ENCODE data around the gene VPS13D. TPM values are rescaled to one million over a fixed set of nuclear protein-coding genes. Genes with fewer than 3 reads are reported as not detected.

The VPS13D gene
- total and polyA plus RNA-seq, 10 of the 15 experiments (the other 5 are each of a cell fraction or from before 2014, with no cell fraction given), result 1.4 to 16.9 (median 8.5) TPM

- TF ChIP-seq IRF5 (IDR thresholded peaks at IDR 0.05; ENCODE audit: borderline replicate concordance), result no peak
- TF ChIP-seq NFYB (IDR thresholded peaks at IDR 0.05; ENCODE audit: insufficient read depth, low read depth, low read length), result no peak
- TF ChIP-seq, protein P1, sequence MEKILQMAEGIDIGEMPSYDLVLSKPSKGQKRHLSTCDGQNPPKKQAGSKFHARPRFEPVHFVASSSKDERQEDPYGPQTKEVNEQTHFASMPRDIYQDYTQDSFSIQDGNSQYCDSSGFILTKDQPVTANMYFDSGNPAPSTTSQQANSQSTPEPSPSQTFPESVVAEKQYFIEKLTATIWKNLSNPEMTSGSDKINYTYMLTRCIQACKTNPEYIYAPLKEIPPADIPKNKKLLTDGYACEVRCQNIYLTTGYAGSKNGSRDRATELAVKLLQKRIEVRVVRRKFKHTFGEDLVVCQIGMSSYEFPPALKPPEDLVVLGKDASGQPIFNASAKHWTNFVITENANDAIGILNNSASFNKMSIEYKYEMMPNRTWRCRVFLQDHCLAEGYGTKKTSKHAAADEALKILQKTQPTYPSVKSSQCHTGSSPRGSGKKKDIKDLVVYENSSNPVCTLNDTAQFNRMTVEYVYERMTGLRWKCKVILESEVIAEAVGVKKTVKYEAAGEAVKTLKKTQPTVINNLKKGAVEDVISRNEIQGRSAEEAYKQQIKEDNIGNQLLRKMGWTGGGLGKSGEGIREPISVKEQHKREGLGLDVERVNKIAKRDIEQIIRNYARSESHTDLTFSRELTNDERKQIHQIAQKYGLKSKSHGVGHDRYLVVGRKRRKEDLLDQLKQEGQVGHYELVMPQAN (conservative IDR thresholded peaks at IDR 0.05), result no peak
- TF ChIP-seq, protein P2, sequence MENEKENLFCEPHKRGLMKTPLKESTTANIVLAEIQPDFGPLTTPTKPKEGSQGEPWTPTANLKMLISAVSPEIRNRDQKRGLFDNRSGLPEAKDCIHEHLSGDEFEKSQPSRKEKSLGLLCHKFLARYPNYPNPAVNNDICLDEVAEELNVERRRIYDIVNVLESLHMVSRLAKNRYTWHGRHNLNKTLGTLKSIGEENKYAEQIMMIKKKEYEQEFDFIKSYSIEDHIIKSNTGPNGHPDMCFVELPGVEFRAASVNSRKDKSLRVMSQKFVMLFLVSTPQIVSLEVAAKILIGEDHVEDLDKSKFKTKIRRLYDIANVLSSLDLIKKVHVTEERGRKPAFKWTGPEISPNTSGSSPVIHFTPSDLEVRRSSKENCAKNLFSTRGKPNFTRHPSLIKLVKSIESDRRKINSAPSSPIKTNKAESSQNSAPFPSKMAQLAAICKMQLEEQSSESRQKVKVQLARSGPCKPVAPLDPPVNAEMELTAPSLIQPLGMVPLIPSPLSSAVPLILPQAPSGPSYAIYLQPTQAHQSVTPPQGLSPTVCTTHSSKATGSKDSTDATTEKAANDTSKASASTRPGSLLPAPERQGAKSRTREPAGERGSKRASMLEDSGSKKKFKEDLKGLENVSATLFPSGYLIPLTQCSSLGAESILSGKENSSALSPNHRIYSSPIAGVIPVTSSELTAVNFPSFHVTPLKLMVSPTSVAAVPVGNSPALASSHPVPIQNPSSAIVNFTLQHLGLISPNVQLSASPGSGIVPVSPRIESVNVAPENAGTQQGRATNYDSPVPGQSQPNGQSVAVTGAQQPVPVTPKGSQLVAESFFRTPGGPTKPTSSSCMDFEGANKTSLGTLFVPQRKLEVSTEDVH (IDR thresholded peaks at IDR 0.05; ENCODE audit: low read depth, partially characterized antibody), result no peak
- TF ChIP-seq IKZF1 (conservative IDR thresholded peaks at IDR 0.05), result no peak
- no peak for TF ChIP-seq CEBPZ (IDR thresholded peaks at IDR 0.05; ENCODE audit: low read depth, low read length)
- TF ChIP-seq, protein P3, sequence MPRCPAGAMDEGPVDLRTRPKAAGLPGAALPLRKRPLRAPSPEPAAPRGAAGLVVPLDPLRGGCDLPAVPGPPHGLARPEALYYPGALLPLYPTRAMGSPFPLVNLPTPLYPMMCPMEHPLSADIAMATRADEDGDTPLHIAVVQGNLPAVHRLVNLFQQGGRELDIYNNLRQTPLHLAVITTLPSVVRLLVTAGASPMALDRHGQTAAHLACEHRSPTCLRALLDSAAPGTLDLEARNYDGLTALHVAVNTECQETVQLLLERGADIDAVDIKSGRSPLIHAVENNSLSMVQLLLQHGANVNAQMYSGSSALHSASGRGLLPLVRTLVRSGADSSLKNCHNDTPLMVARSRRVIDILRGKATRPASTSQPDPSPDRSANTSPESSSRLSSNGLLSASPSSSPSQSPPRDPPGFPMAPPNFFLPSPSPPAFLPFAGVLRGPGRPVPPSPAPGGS (IDR thresholded peaks at IDR 0.05; ENCODE audit: borderline replicate concordance, insufficient read depth, low read depth, low read length, poor library complexity, severe bottlenecking), result no peak
- TF ChIP-seq, protein P4, sequence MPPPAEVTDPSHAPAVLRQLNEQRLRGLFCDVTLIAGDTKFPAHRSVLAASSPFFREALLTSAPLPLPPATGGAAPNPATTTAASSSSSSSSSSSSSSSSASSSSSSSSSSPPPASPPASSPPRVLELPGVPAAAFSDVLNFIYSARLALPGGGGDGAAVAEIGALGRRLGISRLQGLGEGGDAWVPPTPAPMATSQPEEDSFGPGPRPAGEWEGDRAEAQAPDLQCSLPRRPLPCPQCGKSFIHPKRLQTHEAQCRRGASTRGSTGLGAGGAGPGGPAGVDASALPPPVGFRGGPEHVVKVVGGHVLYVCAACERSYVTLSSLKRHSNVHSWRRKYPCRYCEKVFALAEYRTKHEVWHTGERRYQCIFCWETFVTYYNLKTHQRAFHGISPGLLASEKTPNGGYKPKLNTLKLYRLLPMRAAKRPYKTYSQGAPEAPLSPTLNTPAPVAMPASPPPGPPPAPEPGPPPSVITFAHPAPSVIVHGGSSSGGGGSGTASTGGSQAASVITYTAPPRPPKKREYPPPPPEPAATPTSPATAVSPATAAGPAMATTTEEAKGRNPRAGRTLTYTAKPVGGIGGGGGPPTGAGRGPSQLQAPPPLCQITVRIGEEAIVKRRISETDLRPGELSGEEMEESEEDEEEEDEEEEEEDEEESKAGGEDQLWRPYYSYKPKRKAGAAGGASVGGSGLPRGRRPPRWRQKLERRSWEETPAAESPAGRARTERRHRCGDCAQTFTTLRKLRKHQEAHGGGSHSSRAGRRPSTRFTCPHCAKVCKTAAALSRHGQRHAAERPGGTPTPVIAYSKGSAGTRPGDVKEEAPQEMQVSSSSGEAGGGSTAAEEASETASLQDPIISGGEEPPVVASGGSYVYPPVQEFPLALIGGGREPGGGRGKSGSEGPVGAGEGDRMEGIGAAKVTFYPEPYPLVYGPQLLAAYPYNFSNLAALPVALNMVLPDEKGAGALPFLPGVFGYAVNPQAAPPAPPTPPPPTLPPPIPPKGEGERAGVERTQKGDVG (CRISPR knock-in tag; IDR thresholded peaks at IDR 0.05), result no peak
- TF ChIP-seq MEF2A (IDR thresholded peaks at IDR 0.05; ENCODE audit: insufficient read depth, low read depth, low read length), result no peak
- no peak for TF ChIP-seq ZBED1 (IDR thresholded peaks at IDR 0.05; ENCODE audit: borderline replicate concordance)
Measured at GRCh38 chr1:12336413-12336812, 106.6 kb downstream of the VPS13D start (continued).
